Retinal pigment epithelial cell (primary cell): ENCODE data around the gene GPR84.

ENCODE experiments used
- DNase-seq: peaks from one replicate; pipeline ENCODE4 v3.0.0-alpha.2; 2010; ENCODE audit warnings: low read depth
- H3K4me3 ChIP-seq: 2 replicates; pipeline ENCODE4 v1.5.1; 2011; ENCODE audit warnings: mild to moderate bottlenecking, low read length, control low read depth, moderate library complexity
- TF ChIP-seq, protein P1 (sequence below): conservative IDR thresholded peaks from 2 replicates; pipeline ENCODE4 v1.5.1; 2011; ENCODE audit warnings: low read depth, low read length, control low read depth, inconsistent platforms

GPR84 gene

GRCh38 chr12:54392485-54393206 is 28.4 kb upstream of the GPR84 start:
- TF ChIP-seq, protein P1, sequence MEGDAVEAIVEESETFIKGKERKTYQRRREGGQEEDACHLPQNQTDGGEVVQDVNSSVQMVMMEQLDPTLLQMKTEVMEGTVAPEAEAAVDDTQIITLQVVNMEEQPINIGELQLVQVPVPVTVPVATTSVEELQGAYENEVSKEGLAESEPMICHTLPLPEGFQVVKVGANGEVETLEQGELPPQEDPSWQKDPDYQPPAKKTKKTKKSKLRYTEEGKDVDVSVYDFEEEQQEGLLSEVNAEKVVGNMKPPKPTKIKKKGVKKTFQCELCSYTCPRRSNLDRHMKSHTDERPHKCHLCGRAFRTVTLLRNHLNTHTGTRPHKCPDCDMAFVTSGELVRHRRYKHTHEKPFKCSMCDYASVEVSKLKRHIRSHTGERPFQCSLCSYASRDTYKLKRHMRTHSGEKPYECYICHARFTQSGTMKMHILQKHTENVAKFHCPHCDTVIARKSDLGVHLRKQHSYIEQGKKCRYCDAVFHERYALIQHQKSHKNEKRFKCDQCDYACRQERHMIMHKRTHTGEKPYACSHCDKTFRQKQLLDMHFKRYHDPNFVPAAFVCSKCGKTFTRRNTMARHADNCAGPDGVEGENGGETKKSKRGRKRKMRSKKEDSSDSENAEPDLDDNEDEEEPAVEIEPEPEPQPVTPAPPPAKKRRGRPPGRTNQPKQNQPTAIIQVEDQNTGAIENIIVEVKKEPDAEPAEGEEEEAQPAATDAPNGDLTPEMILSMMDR = no peak

DNA sequence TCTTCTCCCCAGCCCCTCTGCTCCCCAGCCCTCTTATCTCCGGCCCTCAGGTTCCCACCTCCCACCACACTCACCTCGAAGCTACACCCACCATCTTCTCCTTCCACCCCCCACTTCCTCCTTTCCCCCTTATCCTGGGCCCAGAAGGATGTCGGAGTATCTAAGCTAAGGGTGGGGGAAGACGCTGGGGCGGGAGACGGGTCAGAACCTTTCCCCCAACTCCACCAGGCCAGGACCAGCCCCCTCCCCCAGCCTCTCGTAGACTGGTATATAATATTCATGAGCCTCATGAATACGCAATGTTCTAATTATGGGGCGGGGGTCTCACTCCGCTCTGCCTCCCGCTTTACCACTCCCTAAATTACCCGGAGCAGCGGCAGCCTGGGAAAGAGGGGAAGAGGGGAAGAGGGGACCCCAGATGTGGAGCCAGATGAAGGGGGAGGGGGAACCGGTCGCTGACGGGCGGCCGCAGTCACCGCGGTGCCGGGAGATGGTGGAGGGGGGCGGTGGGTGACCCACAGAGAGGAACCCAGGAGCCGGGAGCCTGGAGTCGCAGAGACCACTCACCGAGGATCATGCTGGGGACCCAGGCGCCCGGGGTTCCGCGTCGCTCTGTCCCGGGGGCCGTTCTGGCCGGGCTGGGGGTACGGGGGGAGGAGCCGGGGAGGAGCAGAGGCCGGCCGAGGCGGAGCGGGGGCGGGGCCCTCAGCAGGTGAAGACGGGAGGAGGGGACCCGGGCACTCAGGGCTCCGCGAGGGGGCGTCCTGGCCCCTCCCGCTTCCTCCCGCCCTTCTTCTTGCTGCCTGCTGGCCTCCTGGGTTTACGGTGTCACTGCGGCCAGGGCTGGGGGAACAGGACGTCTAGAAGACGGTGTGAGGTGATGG is 26.6 kb upstream of the GPR84 start:
- TF ChIP-seq, protein P1 = peak; percentile 43
- DNase-seq = no peak
- peak overlapping the region; percentile 72 for H3K4me3 ChIP-seq

More at GRCh38 chr12:54392485-54393206, 28.4 kb upstream of the GPR84 start:
- H3K4me3 ChIP-seq = no peak overlapping the region
- no peak for DNase-seq

GRCh38 chr12:54390176-54390667 is 25.9 kb upstream of the GPR84 start:
- TF ChIP-seq, protein P1 = no peak
- DNase-seq = no peak
- peak overlapping the region; percentile 0 for H3K4me3 ChIP-seq

GRCh38 chr12:54389607-54390175 is 25.4 kb upstream of the GPR84 start:
- TF ChIP-seq, protein P1 = no peak
- no peak for DNase-seq
- no peak overlapping the region for H3K4me3 ChIP-seq

DNA sequence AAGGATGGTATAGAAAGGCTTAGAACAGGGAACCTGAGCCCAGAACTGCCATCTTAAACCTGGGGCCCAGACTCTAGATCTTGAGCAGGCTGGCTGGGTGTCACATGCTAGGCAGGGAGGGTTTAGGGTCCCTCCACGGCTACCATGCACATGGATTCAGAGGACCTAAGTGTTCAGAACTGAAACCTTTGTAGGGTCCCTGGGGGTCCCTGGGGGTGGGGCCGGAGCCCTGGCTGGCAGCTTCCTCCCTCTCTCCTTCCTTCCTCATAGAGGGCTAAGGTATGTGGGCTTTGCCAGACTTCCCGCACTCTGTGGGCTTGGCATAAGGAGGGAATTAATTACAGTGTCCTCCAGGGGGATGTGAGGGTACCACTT is 24.8 kb upstream of the GPR84 start:
- H3K4me3 ChIP-seq = no peak overlapping the region
- DNase-seq = no peak
- TF ChIP-seq, protein P1 = no peak

GRCh38 chr12:54388237-54389133 is 24.2 kb upstream of the GPR84 start:
- DNase-seq = no peak
- TF ChIP-seq, protein P1 = no peak
- H3K4me3 ChIP-seq = no peak overlapping the region
